ENCODE measurements around the gene METTL27. TPM values are rescaled to one million over a fixed set of nuclear protein-coding genes. Genes with fewer than 3 reads are reported as not detected.

Gene METTL27
- total and polyA plus RNA-seq, 2 experiments from 2014 or later = 10.1 to 11.0 TPM

DNA sequence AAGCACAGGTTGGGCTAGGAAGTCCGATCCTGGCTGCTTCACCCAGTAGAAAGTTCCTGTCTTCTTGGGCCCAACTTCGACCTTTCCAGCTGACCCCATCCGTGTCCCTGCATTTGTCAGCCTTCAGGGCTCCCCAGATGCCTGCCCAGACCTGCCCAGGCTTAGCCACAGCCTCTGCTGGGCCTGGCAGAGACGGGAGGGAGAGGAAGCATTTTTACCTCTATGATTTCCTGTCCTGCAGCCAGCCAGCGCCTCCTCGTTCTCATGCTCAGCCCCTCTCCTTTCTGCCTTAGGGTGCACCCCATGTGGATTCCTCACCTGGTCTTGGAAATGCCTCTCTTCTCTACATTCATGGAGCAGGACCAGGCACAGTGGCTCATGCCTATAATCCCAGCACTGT is 3.7 kb downstream of the METTL27 start:
- Mint-ChIP-seq H3K27me3 (ENCODE audit: insufficient read depth, low read depth, poor library complexity) (peaks cover 10% of the 10 kb centered on the region), H3K36me3 (ENCODE audit: low read depth) (peaks cover 11% of the 10 kb centered on the region; the same call in 2 of the 3 replicates), H3K4me3 (no peak overlapping the region), H3K9me3 (peaks cover 12% of the 10 kb centered on the region), H3K4me1 (peaks cover 11% of the 10 kb centered on the region), H3K27ac (peak overlapping the region; percentile 72; the same call in 1 of the 2 replicates)
- TF ChIP-seq EZH2 (IDR thresholded peaks at IDR 0.05; ENCODE audit: low read depth, unreplicated experiment) = no peak
- TF ChIP-seq ZNF114 (CRISPR knock-in tag; IDR thresholded peaks at IDR 0.05) = no peak
- no peak for TF ChIP-seq POLR2AphosphoS5 (IDR thresholded peaks at IDR 0.05; ENCODE audit: low read depth)
- TF ChIP-seq, protein P1, sequence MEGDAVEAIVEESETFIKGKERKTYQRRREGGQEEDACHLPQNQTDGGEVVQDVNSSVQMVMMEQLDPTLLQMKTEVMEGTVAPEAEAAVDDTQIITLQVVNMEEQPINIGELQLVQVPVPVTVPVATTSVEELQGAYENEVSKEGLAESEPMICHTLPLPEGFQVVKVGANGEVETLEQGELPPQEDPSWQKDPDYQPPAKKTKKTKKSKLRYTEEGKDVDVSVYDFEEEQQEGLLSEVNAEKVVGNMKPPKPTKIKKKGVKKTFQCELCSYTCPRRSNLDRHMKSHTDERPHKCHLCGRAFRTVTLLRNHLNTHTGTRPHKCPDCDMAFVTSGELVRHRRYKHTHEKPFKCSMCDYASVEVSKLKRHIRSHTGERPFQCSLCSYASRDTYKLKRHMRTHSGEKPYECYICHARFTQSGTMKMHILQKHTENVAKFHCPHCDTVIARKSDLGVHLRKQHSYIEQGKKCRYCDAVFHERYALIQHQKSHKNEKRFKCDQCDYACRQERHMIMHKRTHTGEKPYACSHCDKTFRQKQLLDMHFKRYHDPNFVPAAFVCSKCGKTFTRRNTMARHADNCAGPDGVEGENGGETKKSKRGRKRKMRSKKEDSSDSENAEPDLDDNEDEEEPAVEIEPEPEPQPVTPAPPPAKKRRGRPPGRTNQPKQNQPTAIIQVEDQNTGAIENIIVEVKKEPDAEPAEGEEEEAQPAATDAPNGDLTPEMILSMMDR (conservative IDR thresholded peaks at IDR 0.05; ENCODE audit: low read depth in 2 of 2) = no peak
- no peak for TF ChIP-seq NANOG (IDR thresholded peaks at IDR 0.05; ENCODE audit: borderline replicate concordance)
- TF ChIP-seq, protein P2, sequence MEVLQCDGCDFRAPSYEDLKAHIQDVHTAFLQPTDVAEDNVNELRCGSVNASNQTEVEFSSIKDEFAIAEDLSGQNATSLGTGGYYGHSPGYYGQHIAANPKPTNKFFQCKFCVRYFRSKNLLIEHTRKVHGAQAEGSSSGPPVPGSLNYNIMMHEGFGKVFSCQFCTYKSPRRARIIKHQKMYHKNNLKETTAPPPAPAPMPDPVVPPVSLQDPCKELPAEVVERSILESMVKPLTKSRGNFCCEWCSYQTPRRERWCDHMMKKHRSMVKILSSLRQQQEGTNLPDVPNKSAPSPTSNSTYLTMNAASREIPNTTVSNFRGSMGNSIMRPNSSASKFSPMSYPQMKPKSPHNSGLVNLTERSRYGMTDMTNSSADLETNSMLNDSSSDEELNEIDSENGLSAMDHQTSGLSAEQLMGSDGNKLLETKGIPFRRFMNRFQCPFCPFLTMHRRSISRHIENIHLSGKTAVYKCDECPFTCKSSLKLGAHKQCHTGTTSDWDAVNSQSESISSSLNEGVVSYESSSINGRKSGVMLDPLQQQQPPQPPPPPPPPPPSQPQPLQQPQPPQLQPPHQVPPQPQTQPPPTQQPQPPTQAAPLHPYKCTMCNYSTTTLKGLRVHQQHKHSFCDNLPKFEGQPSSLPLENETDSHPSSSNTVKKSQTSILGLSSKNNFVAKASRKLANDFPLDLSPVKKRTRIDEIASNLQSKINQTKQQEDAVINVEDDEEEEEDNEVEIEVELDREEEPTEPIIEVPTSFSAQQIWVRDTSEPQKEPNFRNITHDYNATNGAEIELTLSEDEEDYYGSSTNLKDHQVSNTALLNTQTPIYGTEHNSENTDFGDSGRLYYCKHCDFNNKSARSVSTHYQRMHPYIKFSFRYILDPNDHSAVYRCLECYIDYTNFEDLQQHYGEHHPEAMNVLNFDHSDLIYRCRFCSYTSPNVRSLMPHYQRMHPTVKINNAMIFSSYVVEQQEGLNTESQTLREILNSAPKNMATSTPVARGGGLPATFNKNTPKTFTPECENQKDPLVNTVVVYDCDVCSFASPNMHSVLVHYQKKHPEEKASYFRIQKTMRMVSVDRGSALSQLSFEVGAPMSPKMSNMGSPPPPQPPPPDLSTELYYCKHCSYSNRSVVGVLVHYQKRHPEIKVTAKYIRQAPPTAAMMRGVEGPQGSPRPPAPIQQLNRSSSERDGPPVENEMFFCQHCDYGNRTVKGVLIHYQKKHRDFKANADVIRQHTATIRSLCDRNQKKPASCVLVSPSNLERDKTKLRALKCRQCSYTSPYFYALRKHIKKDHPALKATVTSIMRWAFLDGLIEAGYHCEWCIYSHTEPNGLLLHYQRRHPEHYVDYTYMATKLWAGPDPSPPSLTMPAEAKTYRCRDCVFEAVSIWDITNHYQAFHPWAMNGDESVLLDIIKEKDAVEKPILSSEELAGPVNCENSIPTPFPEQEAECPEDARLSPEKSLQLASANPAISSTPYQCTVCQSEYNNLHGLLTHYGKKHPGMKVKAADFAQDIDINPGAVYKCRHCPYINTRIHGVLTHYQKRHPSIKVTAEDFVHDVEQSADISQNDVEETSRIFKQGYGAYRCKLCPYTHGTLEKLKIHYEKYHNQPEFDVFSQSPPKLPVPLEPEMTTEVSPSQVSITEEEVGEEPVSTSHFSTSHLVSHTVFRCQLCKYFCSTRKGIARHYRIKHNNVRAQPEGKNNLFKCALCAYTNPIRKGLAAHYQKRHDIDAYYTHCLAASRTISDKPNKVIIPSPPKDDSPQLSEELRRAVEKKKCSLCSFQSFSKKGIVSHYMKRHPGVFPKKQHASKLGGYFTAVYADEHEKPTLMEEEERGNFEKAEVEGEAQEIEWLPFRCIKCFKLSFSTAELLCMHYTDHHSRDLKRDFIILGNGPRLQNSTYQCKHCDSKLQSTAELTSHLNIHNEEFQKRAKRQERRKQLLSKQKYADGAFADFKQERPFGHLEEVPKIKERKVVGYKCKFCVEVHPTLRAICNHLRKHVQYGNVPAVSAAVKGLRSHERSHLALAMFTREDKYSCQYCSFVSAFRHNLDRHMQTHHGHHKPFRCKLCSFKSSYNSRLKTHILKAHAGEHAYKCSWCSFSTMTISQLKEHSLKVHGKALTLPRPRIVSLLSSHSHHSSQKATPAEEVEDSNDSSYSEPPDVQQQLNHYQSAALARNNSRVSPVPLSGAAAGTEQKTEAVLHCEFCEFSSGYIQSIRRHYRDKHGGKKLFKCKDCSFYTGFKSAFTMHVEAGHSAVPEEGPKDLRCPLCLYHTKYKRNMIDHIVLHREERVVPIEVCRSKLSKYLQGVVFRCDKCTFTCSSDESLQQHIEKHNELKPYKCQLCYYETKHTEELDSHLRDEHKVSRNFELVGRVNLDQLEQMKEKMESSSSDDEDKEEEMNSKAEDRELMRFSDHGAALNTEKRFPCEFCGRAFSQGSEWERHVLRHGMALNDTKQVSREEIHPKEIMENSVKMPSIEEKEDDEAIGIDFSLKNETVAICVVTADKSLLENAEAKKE (CRISPR knock-in tag; IDR thresholded peaks at IDR 0.05) = no peak
- TF ChIP-seq CREB1 (CRISPR knock-in tag; IDR thresholded peaks at IDR 0.05; ENCODE audit: low read depth) = no peak
- TF ChIP-seq JUNB (IDR thresholded peaks at IDR 0.05; ENCODE audit: unreplicated experiment) = no peak
- no peak for TF ChIP-seq EZH2phosphoT487 (IDR thresholded peaks at IDR 0.05; ENCODE audit: unreplicated experiment)
- no peak for TF ChIP-seq STAT1 (IDR thresholded peaks at IDR 0.05; ENCODE audit: unreplicated experiment)
- TF ChIP-seq, protein P3, sequence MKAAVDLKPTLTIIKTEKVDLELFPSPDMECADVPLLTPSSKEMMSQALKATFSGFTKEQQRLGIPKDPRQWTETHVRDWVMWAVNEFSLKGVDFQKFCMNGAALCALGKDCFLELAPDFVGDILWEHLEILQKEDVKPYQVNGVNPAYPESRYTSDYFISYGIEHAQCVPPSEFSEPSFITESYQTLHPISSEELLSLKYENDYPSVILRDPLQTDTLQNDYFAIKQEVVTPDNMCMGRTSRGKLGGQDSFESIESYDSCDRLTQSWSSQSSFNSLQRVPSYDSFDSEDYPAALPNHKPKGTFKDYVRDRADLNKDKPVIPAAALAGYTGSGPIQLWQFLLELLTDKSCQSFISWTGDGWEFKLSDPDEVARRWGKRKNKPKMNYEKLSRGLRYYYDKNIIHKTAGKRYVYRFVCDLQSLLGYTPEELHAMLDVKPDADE (IDR thresholded peaks at IDR 0.05) = no peak
- TF ChIP-seq ZNF331 (CRISPR knock-in tag; IDR thresholded peaks at IDR 0.05; ENCODE audit: low read depth) = no peak
- TF ChIP-seq, protein P4, sequence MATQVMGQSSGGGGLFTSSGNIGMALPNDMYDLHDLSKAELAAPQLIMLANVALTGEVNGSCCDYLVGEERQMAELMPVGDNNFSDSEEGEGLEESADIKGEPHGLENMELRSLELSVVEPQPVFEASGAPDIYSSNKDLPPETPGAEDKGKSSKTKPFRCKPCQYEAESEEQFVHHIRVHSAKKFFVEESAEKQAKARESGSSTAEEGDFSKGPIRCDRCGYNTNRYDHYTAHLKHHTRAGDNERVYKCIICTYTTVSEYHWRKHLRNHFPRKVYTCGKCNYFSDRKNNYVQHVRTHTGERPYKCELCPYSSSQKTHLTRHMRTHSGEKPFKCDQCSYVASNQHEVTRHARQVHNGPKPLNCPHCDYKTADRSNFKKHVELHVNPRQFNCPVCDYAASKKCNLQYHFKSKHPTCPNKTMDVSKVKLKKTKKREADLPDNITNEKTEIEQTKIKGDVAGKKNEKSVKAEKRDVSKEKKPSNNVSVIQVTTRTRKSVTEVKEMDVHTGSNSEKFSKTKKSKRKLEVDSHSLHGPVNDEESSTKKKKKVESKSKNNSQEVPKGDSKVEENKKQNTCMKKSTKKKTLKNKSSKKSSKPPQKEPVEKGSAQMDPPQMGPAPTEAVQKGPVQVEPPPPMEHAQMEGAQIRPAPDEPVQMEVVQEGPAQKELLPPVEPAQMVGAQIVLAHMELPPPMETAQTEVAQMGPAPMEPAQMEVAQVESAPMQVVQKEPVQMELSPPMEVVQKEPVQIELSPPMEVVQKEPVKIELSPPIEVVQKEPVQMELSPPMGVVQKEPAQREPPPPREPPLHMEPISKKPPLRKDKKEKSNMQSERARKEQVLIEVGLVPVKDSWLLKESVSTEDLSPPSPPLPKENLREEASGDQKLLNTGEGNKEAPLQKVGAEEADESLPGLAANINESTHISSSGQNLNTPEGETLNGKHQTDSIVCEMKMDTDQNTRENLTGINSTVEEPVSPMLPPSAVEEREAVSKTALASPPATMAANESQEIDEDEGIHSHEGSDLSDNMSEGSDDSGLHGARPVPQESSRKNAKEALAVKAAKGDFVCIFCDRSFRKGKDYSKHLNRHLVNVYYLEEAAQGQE (IDR thresholded peaks at IDR 0.05; ENCODE audit: unreplicated experiment) = no peak
- DNase-seq (ENCODE audit: low spot score) (no peak), ATAC-seq (no peak)
- H3K27me3 ChIP-seq (ENCODE audit: insufficient read depth) = no peaks in the 10 kb centered on the region
- no peak overlapping the region for H3K4me2 ChIP-seq
- H3K27ac ChIP-seq (ENCODE audit: low read depth) = no peak overlapping the region
- no peaks in the 10 kb centered on the region for H4K20me1 ChIP-seq (replicated peaks; ENCODE audit: insufficient read depth)
- H2AFZ ChIP-seq = no peak overlapping the region
- no peaks in the 10 kb centered on the region for H3F3A ChIP-seq (replicated peaks; ENCODE audit: low read depth)
- peaks cover 9% of the 10 kb centered on the region for H3K4me1 ChIP-seq (ENCODE audit: insufficient read depth)
- H3K4me3 ChIP-seq = no peak overlapping the region
- no peaks in the 10 kb centered on the region for H3K79me2 ChIP-seq (replicated peaks; ENCODE audit: insufficient read depth)
- no peaks in the 10 kb centered on the region for H3K9me2 ChIP-seq (ENCODE audit: insufficient read depth)
- no peaks in the 10 kb centered on the region for H3K36me3 ChIP-seq (ENCODE audit: insufficient read depth)
